ENCODE results near the gene ZFHX3.

ZFHX3 gene

GRCh38 chr16:72971370-72971769 is 76.6 kb downstream of the ZFHX3 start:
- no peak for DNase-seq

DNA sequence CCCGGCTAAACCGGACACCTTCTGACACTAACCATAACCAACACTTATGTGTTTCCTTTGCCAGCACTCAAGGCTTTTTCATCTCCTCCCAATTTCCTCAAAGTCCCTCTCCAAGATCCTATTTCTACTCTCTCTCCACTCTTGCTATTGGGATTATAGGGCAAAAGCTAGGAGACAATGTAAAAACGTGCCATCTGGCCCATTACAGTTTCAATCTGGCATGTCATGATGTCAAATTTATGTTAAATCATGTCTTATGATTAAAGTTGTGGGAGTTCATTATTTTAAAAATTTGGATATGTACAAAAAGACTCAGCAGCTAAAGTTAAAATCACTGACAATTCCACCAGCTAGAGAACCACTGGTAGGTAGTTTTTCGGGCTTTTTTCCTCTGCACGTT is 77.3 kb downstream of the ZFHX3 start:
- DNase-seq, result no peak

DNA sequence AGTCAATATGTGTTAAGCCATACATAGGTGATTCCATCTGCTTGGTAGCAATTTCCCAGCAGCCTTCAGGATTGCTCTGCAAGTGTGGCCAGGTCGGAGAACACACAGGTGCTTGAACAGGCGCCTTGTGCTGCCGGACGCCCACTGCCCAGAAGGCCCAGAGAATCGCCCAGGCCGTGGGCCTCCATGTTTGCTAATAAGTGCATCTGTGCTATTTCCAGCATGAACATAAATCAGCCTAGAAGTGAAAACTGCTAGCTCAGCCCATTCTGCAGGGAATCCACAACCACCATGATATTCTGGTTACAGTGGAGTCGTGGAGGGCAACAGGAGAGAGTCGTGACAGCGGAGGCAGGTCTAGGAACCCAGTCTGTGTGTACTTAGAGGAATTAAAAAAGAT is 78.1 kb downstream of the ZFHX3 start:
- no peak for DNase-seq

GRCh38 chr16:72969146-72969545 is 78.8 kb downstream of the ZFHX3 start:
- no peak for DNase-seq

DNA sequence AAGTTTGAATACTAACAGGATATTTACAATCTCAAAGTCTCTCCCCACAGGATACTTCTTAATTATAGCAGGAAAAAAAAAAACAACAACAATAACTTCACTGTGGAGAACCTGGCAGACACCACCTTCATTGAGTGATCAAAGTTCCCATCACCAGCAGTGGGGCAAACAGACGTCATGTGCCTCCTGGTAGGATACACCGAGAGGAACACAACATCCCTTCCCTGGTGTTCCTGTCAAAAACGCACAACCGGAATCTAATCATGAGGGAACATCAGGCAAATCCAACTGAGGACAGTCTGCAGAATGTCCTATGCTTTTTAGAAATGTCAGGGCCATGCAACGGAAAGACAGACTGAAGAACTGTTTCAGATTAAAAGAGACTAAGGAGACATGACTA is 80.0 kb downstream of the ZFHX3 start:
- no peak for DNase-seq

DNA sequence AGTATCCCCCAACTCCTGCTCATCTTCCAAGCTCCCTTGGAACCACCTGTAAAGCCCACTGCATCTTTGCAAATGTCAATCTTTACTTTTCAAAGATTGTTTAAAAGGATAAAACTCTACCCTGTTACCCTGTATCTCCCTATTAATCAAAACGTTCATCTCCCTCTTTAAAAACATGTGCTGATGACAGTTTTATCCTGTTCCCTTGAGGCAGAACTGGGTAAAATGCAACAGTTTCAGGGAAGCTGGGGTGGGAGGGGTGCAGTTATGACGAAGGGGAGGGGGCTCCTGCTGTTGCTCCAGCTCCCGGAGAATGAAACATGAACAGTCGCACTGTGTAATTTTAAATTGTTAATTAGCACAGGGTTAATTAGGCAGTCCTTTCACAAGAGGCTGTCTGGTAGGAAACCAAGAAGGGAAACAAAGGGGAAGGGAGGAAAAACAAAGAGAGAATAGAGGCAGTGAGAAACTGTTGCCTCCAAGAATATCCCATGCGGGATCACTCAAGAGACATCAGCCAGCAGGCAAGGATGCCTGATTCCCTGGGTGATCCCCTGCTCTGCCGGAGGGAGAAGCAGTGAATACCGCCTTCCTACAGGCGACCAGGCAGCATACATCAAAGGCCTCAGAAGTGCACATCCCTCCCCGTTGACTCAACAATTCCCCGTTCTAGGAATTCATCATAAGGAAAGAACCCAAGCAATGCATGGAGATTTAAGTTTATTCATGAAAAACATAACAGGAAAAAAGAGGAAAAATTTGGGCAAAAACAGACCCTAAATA is 84.2 kb downstream of the ZFHX3 start:
- DNase-seq, result no peak

DNA sequence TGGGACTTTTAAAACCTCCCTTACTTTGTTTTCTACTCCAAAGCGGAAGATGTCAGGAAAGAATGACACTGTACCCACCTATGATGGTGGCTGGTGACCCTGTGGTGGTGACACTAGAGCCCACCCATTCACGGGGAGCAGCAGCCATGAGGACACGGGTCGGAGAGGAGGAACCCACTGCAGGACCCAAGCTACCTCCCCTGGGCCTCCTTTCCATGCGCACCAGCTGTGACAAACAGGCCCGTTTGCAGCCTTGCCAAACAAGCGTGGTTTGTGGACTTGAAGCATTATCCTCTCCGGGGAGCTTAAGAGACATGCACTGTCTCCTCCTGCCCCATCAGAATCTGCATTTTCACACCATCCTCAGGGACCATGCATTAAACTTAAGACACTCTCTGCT is 85.6 kb downstream of the ZFHX3 start:
- DNase-seq, result no peak

- DNase-seq, result no peak
Observed at GRCh38 chr16:72961863-72962262, 86.1 kb downstream of the ZFHX3 start.

- DNase-seq, result no peak
Observed at GRCh38 chr16:72961115-72961832, 86.7 kb downstream of the ZFHX3 start.

GRCh38 chr16:72960101-72960500 is 87.8 kb downstream of the ZFHX3 start:
- DNase-seq, result no peak

GRCh38 chr16:72959301-72959996 is 88.5 kb downstream of the ZFHX3 start:
- no peak for DNase-seq

DNA sequence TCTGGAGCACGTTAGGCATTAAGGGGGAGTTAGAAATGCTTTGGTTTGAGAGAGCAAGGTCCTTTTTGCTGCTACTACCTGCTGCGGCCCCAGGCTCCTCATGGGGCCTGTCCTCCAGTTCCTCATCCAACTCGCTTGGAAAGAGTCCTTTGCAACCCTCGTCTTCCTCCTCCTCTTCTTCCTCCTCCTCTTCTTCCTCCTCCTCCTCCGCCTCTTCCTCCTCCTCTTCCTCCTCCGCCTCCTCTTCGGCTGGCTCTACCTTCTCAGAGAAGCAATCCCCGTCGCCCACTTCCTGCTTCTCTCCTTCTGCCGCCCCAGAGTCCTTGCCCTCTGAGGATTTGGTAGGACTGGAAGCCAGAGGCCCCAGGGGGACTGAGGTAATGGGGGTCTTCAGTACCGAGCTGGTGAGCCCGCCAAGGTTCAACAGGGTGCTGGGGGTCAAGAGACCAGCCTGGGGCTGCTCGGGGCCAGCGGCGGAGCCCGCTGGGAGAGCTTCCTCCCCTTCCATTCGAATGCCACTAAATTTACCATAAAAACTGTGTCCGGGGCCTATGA is 89.3 kb downstream of the ZFHX3 start:
- DNase-seq, result no peak

GRCh38 chr16:72957303-72958277 is 90.3 kb downstream of the ZFHX3 start:
- no peak for DNase-seq

DNA sequence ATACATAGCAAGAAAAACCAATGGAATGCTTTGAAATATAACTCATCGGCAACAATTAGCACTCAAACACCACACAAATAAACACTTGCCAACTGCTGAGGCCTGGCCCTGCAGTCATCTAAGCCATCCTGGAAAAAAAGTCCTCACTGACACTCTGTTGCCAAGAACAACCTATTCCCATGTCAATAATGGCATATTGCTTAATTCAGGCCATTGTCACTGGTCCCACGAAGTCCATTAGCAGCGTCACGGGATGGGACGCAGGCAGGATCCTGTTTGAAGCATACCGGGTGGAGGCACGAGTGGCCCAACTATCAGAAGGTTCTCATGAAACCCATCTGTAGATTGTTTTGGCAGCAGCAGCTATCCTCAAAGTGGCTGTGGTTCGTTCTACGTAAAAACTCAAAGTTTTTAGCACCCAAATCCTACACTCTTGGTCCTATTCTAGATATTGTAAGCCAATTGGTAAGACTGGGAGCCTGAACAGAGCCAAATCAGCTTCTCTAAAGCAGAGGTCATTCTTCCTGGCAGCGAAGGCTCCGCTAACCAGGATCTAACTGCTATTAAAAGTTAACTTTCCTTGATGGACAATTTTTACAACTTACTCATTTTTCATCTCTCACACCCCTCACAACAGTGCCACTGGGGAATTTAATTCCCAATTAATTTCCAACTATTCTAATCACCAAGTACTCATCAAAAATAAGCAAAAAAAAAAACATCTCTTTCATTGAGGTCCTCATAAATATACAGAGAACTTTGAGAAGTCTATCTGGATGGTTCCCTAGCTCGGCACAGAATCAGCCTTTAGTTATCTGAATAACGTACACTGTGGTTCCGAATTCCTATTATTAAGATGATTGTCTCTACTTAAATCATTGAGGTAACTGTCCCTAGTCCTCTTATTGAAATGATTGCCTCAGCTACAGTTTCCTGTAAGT is 91.5 kb downstream of the ZFHX3 start:
- DNase-seq, result no peak

GRCh38 chr16:72952811-72953271 is 95.1 kb downstream of the ZFHX3 start:
- no peak for DNase-seq

DNA sequence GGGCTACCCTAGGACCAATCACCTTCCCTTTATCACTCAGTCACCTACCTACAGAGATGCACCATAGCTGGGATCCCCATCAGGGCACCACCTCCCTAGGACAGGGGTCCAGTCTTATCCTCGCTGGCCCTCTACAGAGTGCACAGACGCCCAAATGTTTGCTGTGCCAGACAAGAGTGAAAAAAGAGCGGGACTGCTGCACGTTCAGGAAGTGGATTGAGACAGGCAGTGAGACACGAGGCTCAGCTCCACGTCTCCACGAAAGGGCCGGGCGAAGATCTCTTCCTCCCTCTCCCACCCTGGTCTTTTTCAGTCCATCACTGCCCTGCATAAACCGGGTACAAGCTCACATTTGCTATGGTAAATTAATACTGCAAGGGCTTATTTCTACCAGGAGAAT is 95.5 kb downstream of the ZFHX3 start:
- DNase-seq, result no peak

DNA sequence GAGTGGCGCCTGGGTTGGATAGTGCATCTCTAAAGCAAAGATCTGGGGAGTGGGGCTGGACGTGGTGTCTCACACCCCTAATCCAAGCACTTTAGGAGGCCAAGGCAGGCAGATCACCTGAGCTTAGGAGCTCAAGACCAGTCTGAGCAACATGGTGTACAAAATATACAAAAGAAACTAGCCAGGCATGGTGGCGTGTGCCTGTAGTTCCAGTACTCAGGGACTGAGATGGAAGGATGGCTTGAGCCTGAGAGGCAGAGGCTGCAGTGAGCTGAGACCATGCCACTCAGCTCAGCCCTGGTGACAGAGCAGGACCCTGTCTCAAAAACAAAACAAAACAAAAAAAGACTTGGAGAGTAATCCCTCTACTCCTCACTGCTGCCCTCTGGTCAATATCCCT is 96.0 kb downstream of the ZFHX3 start:
- no peak for DNase-seq

GRCh38 chr16:72950669-72951068 is 97.3 kb downstream of the ZFHX3 start:
- DNase-seq, result no peak

- DNase-seq, result no peak
Observed at GRCh38 chr16:72948238-72948829, 99.6 kb downstream of the ZFHX3 start.

- no peak for DNase-seq
Observed at GRCh38 chr16:72947379-72948237, 100.3 kb downstream of the ZFHX3 start.

All from T1000 (cell line).